ENCODE results near the gene KRTAP10-11. TPM values are rescaled to one million over a fixed set of nuclear protein-coding genes. Genes with fewer than 3 reads are reported as not detected.
A peak's percentile ranks its signal among the peaks of the same experiment; 100 is the strongest.
"Not testable (repeated sequence)": the region's sequence is repeated elsewhere in the genome, so short reads cannot be mapped to it uniquely, and the experiment has no call there.

Gene KRTAP10-11
- total RNA-seq, 1 experiment from 2014 or later = not detected

GRCh38 chr21:44612669-44613229 is 33.5 kb upstream of the KRTAP10-11 start:
- no peak for DNase-seq (ENCODE audit: low read depth, low spot score)
- in situ Hi-C loops (cut with HindIII; ENCODE audit: low pct_unique_long_range_greater_than_20kb, low sequenced_read_pairs) = no loop called here

- DNase-seq (ENCODE audit: low read depth, low spot score) = no peak
- in situ Hi-C loops (cut with HindIII; ENCODE audit: low pct_unique_long_range_greater_than_20kb, low sequenced_read_pairs) = no loop called here
Measured at GRCh38 chr21:44613386-44614155, 32.6 kb upstream of the KRTAP10-11 start.

- no peak for DNase-seq (ENCODE audit: low read depth, low spot score)
- in situ Hi-C loops (cut with HindIII; ENCODE audit: low pct_unique_long_range_greater_than_20kb, low sequenced_read_pairs) = no loop called here
Measured at GRCh38 chr21:44614161-44614631, 32.0 kb upstream of the KRTAP10-11 start.

- in situ Hi-C loops (cut with HindIII; ENCODE audit: low pct_unique_long_range_greater_than_20kb, low sequenced_read_pairs) = no loop called here
Measured at GRCh38 chr21:44614961-44615391, 31.2 kb upstream of the KRTAP10-11 start.

GRCh38 chr21:44615466-44615865 is 30.7 kb upstream of the KRTAP10-11 start:
- no peak for DNase-seq (ENCODE audit: low read depth, low spot score)
- in situ Hi-C loops (cut with HindIII; ENCODE audit: low pct_unique_long_range_greater_than_20kb, low sequenced_read_pairs) = no loop called here

More at GRCh38 chr21:44614961-44615391, 31.2 kb upstream of the KRTAP10-11 start:
- DNase-seq (ENCODE audit: low read depth, low spot score) = no peak

GRCh38 chr21:44615911-44616590 is 30.2 kb upstream of the KRTAP10-11 start:
- in situ Hi-C loops (cut with HindIII; ENCODE audit: low pct_unique_long_range_greater_than_20kb, low sequenced_read_pairs) = no loop called here
- DNase-seq (ENCODE audit: low read depth, low spot score) = no peak

- in situ Hi-C loops (cut with HindIII; ENCODE audit: low pct_unique_long_range_greater_than_20kb, low sequenced_read_pairs) = no loop called here
Measured at GRCh38 chr21:44616591-44616926, 29.7 kb upstream of the KRTAP10-11 start.

GRCh38 chr21:44617071-44617501 is 29.1 kb upstream of the KRTAP10-11 start:
- DNase-seq (ENCODE audit: low read depth, low spot score) = no peak
- in situ Hi-C loops (cut with HindIII; ENCODE audit: low pct_unique_long_range_greater_than_20kb, low sequenced_read_pairs) = no loop called here

More at GRCh38 chr21:44616591-44616926, 29.7 kb upstream of the KRTAP10-11 start:
- DNase-seq (ENCODE audit: low read depth, low spot score) = no peak

- in situ Hi-C loops (cut with HindIII; ENCODE audit: low pct_unique_long_range_greater_than_20kb, low sequenced_read_pairs) = no loop called here
- peak; percentile 41 for DNase-seq (ENCODE audit: low read depth, low spot score)
Measured at GRCh38 chr21:44618504-44618903, 27.7 kb upstream of the KRTAP10-11 start.

GRCh38 chr21:44618909-44619308 is 27.3 kb upstream of the KRTAP10-11 start:
- in situ Hi-C loops (cut with HindIII; ENCODE audit: low pct_unique_long_range_greater_than_20kb, low sequenced_read_pairs) = no loop called here
- no peak for DNase-seq (ENCODE audit: low read depth, low spot score)

- DNase-seq (ENCODE audit: low read depth, low spot score) = no peak
- in situ Hi-C loops (cut with HindIII; ENCODE audit: low pct_unique_long_range_greater_than_20kb, low sequenced_read_pairs) = no loop called here
Measured at GRCh38 chr21:44619886-44620285, 26.3 kb upstream of the KRTAP10-11 start.

GRCh38 chr21:44623575-44623974 is 22.6 kb upstream of the KRTAP10-11 start:
- in situ Hi-C loops (cut with HindIII; ENCODE audit: low pct_unique_long_range_greater_than_20kb, low sequenced_read_pairs) = no loop called here
- DNase-seq (ENCODE audit: low read depth, low spot score) = no peak

- no peak for DNase-seq (ENCODE audit: low read depth, low spot score)
Measured at GRCh38 chr21:44625756-44626155, 20.5 kb upstream of the KRTAP10-11 start.

GRCh38 chr21:44626262-44626661 is 20.0 kb upstream of the KRTAP10-11 start:
- no peak for DNase-seq (ENCODE audit: low read depth, low spot score)
- in situ Hi-C loops (cut with HindIII; ENCODE audit: low pct_unique_long_range_greater_than_20kb, low sequenced_read_pairs) = no loop called here

More at GRCh38 chr21:44625756-44626155, 20.5 kb upstream of the KRTAP10-11 start:
- in situ Hi-C loops (cut with HindIII; ENCODE audit: low pct_unique_long_range_greater_than_20kb, low sequenced_read_pairs) = no loop called here

GRCh38 chr21:44626673-44627143 is 19.5 kb upstream of the KRTAP10-11 start, which contains the start of gene KRTAP10-9:
Gene KRTAP10-9, plus strand, starts transcription at chr21:44627093. Its CDS starts 79 bp downstream, at chr21:44627172.
- DNase-seq (ENCODE audit: low read depth, low spot score) = no peak
- in situ Hi-C loops (cut with HindIII; ENCODE audit: low pct_unique_long_range_greater_than_20kb, low sequenced_read_pairs) = no loop called here

GRCh38 chr21:44627181-44627822 is 18.9 kb upstream of the KRTAP10-11 start:
- in situ Hi-C loops (cut with HindIII; ENCODE audit: low pct_unique_long_range_greater_than_20kb, low sequenced_read_pairs) = not testable (repeated sequence)

GRCh38 chr21:44627831-44628233 is 18.4 kb upstream of the KRTAP10-11 start:
- in situ Hi-C loops (cut with HindIII; ENCODE audit: low pct_unique_long_range_greater_than_20kb, low sequenced_read_pairs) = not testable (repeated sequence)

More at GRCh38 chr21:44627181-44627822, 18.9 kb upstream of the KRTAP10-11 start:
- DNase-seq (ENCODE audit: low read depth, low spot score) = not testable (repeated sequence)

More at GRCh38 chr21:44627831-44628233, 18.4 kb upstream of the KRTAP10-11 start:
- DNase-seq (ENCODE audit: low read depth, low spot score) = not testable (repeated sequence)
